Stimulated activated naive CD8-positive, alpha-beta T cell treated with anti-CD3 and anti-CD28 coated beads, Interleukin-15, amount 100 ng/mL, for 72 hours (primary cell): ENCODE results near the gene MAPK6.
A peak's percentile ranks its signal among the peaks of the same experiment; 100 is the strongest.
"Not testable (repeated sequence)": the region's sequence is repeated elsewhere in the genome, so short reads cannot be mapped to it uniquely, and the experiment has no call there.

Experiments
- ATAC-seq: fragments of 150-1000 bp; cut with Tn5 transposase; 2 replicates; pipeline ENCODE4 v1.10.0; 2021; ENCODE audit warnings: mild to moderate bottlenecking, moderate library complexity
- DNase-seq, 2 donors: peaks; one replicate each; pipeline ENCODE4 v3.0.0; 2021 to 2022
- H3K27ac Mint-ChIP-seq, 2 donors: one replicate each; pipeline ENCODE4 v1.8.0; 2022; ENCODE audit warnings: mild to moderate bottlenecking in 2 of 2, mixed read lengths in 2 of 2, moderate library complexity in 2 of 2
- H3K27me3 Mint-ChIP-seq: one replicate; pipeline ENCODE4 v1.8.0; 2022; ENCODE audit warnings: mixed read lengths
- H3K4me1 Mint-ChIP-seq: one replicate; pipeline ENCODE4 v1.8.0; 2022; ENCODE audit warnings: mild to moderate bottlenecking, mixed read lengths
- H3K4me3 Mint-ChIP-seq, 2 donors: one replicate each; pipeline ENCODE4 v1.8.0; 2022; ENCODE audit warnings: mild to moderate bottlenecking in 2 of 2, mixed read lengths in 2 of 2, moderate library complexity in 1 of 2
- H3K9me3 Mint-ChIP-seq, 2 donors: one replicate each; pipeline ENCODE4 v1.8.0; 2022; ENCODE audit warnings: mixed read lengths in 2 of 2

The MAPK6 gene

GRCh38 chr15:52054381-52054780 lies 35.4 kb downstream of the MAPK6 start:
- Mint-ChIP-seq H3K9me3 (no peaks in the 10 kb centered on the region), H3K4me3 (no peak overlapping the region), H3K4me1 (no peaks in the 10 kb centered on the region), H3K27me3 (no peaks in the 10 kb centered on the region), H3K27ac (no peak overlapping the region)
- ATAC-seq = no peak
- DNase-seq = no peak

GRCh38 chr15:52054858-52055257 lies 35.8 kb downstream of the MAPK6 start:
- not testable (repeated sequence) for H3K4me1 Mint-ChIP-seq, H3K4me3 Mint-ChIP-seq, H3K9me3 Mint-ChIP-seq, DNase-seq, H3K27ac Mint-ChIP-seq, H3K27me3 Mint-ChIP-seq, ATAC-seq

DNA sequence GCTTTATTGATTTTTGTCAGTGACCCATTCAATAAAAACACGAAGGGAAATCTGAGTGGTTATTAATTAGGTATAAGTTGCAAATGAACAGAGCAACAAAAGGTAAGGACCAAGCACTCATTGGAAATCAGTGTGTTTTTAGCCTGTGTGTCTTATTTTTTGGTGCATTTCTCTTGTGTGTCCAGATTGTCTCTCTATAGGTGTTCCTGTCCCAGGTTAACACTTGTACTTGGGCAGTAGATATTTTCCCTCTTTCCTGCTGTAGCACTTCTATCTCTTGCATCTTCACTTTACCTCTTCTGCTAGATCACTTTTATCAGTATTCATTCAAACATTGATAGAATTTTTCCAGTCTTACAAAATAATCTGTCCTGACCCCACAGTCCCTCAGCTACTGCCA lies 37.0 kb downstream of the MAPK6 start:
- Mint-ChIP-seq H3K4me1 (no peaks in the 10 kb centered on the region), H3K4me3 (no peak overlapping the region), H3K9me3 (no peaks in the 10 kb centered on the region), H3K27me3 (no peaks in the 10 kb centered on the region), H3K27ac (no peak overlapping the region)
- no peak for DNase-seq
- no peak for ATAC-seq

DNA sequence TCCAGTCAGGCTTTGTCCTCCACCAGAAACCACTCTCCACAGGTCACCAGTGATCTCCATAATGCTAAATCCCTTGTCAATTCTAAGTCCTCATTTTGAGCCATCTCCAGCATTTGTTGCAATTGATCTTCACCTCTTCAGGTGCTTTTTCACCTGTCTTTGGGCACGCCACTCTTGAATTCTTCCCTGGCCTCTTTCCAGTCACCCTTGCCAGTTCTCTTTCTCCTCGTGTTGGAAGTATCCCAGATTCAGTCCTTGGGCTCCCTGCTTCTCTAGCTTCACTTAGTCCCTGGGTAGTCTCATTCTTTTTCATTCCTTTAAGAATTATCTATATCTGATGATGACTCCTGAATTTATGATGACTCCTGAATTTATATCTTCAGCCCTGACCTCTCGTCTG lies 37.5 kb downstream of the MAPK6 start:
- Mint-ChIP-seq H3K4me3 (no peak overlapping the region), H3K4me1 (no peaks in the 10 kb centered on the region), H3K27ac (no peak overlapping the region), H3K9me3 (no peaks in the 10 kb centered on the region), H3K27me3 (no peaks in the 10 kb centered on the region)
- no peak for ATAC-seq
- DNase-seq = no peak

- DNase-seq = no peak
- Mint-ChIP-seq H3K27ac (no peak overlapping the region), H3K4me3 (no peak overlapping the region), H3K27me3 (no peaks in the 10 kb centered on the region), H3K4me1 (no peaks in the 10 kb centered on the region), H3K9me3 (no peaks in the 10 kb centered on the region)
- no peak for ATAC-seq
These were observed 39.0 kb downstream of the MAPK6 start for GRCh38 chr15:52057996-52058395.

- no peaks in the 10 kb centered on the region for H3K4me1 Mint-ChIP-seq
- no peaks in the 10 kb centered on the region for H3K27me3 Mint-ChIP-seq
- H3K27ac Mint-ChIP-seq = peak overlapping the region in 1 of 2 donors; percentile 8
- DNase-seq (no peak), ATAC-seq (no peak)
- no peaks in the 10 kb centered on the region for H3K9me3 Mint-ChIP-seq
- H3K4me3 Mint-ChIP-seq = no peak overlapping the region
These were observed 41.5 kb downstream of the MAPK6 start for GRCh38 chr15:52060501-52060900.

DNA sequence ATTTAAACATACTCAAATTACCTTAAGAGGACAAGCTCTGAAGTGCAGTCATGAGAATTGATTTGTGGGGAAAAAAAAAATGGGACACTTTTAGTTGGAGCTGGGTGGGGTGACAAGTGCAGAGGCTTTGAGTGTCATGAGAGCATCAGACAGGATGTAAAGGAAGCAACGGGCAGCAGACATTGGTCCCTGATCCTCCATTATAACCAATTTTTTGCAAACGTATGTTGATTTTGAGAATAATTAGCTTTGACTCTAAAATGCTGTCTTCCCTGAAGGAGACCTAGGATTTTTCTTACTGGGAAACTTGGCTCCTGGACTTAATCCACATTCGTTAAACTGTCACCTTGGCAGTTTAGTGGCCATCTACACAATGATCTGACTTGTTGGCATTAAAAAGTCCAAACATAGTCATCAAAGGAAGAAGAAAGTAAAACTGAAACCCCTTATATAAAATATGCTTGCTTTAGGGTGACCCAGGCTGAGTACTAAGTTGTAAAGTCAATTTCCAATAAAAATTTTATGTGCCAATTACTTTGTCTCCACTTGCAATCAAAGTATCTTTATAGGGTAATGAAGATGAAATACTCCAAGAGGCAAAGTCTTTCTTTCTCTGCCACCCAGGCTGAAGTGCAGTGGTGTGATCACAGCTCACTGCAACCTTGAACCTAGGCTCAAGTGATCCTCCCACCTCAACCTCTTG lies 48.0 kb downstream of the MAPK6 start:
- ATAC-seq = peak; percentile 60
- H3K4me1 Mint-ChIP-seq = peaks cover 13% of the 10 kb centered on the region
- peak overlapping the region in 1 of 2 donors; percentile 54 for H3K27ac Mint-ChIP-seq
- H3K9me3 Mint-ChIP-seq = no peaks in the 10 kb centered on the region
- no peaks in the 10 kb centered on the region for H3K27me3 Mint-ChIP-seq
- no peak for DNase-seq
- no peak overlapping the region for H3K4me3 Mint-ChIP-seq

DNA sequence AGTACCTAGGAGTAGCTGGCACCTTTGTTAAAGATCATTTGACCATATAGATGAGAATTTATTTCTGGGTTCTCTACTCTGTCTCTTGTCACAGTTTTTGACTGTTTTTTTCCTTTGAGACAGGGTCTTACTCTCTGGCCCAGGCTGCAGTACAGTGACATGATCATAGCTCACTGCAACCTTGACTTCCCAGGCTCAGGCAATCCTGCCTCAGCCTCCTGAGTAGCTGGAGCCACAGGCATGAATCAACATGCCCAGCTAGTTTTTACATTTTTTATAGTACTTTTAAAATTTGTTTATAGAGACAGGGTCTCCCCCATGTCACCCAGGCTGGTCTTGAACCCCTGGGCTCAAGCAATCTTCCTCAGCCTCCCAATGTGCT lies 48.5 kb downstream of the MAPK6 start:
- H3K27me3 Mint-ChIP-seq = no peaks in the 10 kb centered on the region
- no peak for ATAC-seq
- no peak for DNase-seq
- peaks cover 13% of the 10 kb centered on the region for H3K4me1 Mint-ChIP-seq
- no peaks in the 10 kb centered on the region for H3K9me3 Mint-ChIP-seq
- H3K4me3 Mint-ChIP-seq = no peak overlapping the region
- peak overlapping the region in 1 of 2 donors; percentile 89 for H3K27ac Mint-ChIP-seq

DNA sequence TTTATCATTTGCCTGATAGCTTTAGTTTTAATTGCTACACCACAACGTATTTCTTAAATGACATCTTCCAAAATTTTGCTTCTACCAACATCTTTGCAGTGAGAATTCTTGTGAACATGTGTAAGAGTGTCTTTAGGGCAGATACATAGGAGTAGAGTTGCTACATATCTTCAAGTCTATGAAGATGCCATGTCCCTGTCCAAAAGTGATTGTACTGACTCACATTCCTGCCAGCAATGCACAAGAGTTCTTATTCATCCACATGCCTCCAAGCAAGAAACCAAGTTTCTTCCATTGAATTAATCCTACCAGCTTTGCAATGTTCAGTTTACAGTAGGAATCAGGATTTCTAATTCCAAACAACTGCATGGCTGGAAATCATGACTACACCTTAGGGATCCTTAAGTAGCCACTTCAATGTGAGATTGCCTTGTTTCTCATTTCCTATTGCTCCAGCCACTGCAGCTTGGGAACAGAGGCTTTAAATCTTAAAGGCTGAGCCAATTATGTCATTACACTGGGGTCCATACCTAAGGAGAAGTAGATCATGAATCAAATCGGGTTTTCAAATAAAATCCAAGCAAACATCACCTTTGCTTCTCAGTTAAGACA lies 49.1 kb downstream of the MAPK6 start:
- Mint-ChIP-seq H3K27me3 (no peaks in the 10 kb centered on the region), H3K4me3 (no peak overlapping the region), H3K4me1 (peaks cover 13% of the 10 kb centered on the region), H3K27ac (peak overlapping the region in 1 of 2 donors; percentile 89), H3K9me3 (no peaks in the 10 kb centered on the region)
- DNase-seq (no peak), ATAC-seq (no peak)

DNA sequence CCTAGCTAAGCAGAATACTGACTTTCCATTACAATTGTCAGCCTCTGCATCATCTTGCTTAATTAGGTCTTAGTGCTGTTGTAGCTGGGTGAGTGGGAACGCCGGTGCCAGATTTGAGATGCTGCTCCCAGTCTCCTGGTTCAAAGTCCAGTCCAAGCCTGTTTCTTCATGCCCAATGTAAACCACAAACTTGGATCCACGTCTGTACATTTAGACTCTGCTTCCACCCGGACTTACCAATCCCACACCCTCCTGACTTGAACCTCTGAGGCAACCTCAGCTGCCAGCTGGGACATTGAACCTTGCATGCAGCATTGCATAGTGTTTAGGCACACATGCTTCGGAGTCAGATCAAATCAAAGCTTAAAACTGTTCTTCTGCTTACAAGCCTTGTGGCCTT lies 50.5 kb downstream of the MAPK6 start:
- no peak for ATAC-seq
- no peak for DNase-seq

GRCh38 chr15:52071570-52071969 lies 52.6 kb downstream of the MAPK6 start:
- H3K27me3 Mint-ChIP-seq = no peaks in the 10 kb centered on the region
- no peaks in the 10 kb centered on the region for H3K9me3 Mint-ChIP-seq
- DNase-seq (no peak), ATAC-seq (no peak)
- H3K27ac Mint-ChIP-seq = no peak overlapping the region
- peaks cover 11% of the 10 kb centered on the region for H3K4me1 Mint-ChIP-seq
- H3K4me3 Mint-ChIP-seq = no peak overlapping the region

More for the DNA sequence above, 50.5 kb downstream of the MAPK6 start:
- Mint-ChIP-seq H3K9me3 (no peaks in the 10 kb centered on the region), H3K4me1 (peaks cover 13% of the 10 kb centered on the region), H3K27me3 (no peaks in the 10 kb centered on the region), H3K4me3 (no peak overlapping the region), H3K27ac (no peak overlapping the region)

DNA sequence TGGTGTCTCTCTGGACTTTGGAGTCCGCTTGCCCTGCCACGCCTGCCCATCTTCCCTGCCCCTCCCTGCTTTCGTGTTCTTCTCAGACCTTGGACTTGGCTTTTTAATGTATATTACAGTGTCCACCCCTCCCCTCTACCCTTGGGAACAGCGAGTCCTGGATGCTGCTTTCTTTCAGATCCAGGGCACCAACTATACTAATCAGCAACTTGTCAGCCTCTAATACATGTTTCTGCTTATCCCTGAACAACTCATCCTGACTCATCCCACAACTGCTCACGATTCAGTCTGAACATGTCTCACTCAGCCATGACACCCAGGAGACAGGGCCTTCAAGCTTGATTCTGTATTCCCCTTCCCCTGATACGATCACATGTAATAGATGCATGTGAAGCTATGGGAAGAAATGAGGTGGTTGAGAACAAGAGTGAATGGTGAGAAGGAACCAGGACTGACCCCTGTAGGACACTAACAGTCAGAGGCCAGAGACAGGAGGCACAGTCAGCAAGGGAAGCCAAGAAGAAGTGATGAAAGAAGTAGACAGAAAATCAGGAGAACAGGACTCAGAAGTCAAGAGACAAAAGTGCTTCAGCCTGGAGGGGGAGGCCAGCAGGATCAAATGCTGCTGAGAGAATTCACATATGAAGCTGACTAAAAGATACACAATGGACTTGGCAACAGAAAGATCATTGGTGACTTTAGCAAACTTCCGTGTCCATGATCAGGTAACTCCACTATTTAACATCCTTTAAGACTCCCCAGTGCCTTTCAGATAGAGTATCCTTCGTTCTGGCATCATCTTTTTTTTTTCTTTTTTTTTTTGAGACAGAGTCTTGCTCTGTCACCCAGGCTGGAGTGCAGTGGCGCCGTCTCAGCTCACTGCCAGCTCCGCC lies 58.1 kb downstream of the MAPK6 start:
- ATAC-seq (peak; percentile 43), DNase-seq (no peak)
- Mint-ChIP-seq H3K9me3 (no peaks in the 10 kb centered on the region), H3K4me1 (peaks cover 14% of the 10 kb centered on the region), H3K4me3 (no peak overlapping the region), H3K27ac (peak overlapping the region in 1 of 2 donors; percentile 6), H3K27me3 (peaks cover 5% of the 10 kb centered on the region)

DNA sequence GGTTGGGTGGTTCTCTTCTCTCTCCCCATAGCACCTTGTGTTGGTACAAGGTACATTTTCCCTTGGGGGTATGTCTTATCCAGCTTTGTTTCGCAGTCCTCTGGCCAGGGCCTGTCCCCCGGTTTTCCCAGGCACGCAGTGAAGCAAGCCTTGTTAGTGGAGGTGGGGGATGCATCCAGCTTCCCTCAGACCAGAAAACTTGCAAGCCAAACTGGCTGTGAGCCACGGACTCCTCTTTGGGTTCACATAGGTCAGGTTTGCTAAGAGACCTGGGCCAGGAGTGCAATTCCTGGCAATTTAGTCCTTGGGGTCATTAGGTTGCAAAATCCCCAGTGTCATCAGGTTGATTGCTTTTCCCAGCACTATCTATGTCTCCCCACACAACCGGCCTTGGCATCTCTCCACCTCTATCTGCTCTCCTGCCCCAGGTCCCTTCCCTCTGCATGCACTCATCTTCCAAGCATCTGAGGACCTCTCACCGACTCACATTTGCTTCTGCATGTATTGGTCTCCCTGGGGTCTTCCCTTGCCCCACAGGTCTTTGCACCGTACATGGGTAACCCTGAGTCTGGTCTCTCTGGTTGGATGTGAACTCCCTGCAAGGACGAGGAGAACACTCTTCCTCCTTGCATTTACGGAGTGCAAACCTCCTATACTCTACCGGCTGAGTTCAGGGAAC lies 59.3 kb downstream of the MAPK6 start:
- Mint-ChIP-seq H3K9me3 (no peaks in the 10 kb centered on the region), H3K27me3 (peaks cover 5% of the 10 kb centered on the region), H3K27ac (no peak overlapping the region), H3K4me3 (no peak overlapping the region), H3K4me1 (peaks cover 26% of the 10 kb centered on the region)
- DNase-seq (no peak), ATAC-seq (no peak)

DNA sequence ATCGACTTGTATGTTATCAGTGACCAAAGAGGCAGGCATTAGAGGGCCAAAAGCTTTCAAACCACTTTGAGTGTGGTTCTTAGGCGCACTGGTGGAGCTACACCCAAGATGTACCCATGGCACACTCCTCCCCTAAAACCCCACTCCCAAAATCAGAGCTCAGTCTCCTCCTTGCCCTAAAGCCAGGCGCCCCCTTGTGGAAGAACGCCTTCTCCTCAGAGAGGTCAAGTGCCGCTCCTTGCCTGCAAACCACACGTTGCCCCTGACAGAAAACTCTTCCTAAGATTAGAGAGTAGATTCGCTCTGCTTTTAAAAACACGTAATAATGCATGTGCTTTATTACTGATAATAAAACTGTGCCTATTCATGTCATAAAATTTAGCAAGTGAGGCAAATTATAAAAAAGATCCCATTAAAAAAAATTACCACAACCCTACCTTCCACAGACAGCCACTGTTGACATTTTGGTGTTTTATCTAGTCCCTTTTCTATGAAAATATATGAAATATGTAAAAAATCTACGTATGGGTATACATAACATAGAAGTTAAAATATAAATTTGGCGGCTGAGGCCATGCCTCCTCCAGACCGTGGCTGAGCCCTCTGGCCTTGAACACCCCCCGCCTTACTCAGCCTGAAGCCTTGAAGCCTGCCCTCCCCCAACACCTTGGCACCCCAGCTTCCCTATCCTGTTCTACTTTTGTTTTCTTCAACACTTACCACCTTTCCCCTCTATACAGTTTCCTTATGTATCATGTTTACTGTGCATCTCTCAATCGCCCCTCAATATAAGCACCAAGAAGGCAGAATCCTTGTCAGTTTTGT lies 60.1 kb downstream of the MAPK6 start:
- peaks cover 5% of the 10 kb centered on the region for H3K27me3 Mint-ChIP-seq
- H3K9me3 Mint-ChIP-seq = no peaks in the 10 kb centered on the region
- no peak overlapping the region for H3K4me3 Mint-ChIP-seq
- peak; percentile 70 to 73 for DNase-seq
- H3K4me1 Mint-ChIP-seq = peaks cover 31% of the 10 kb centered on the region
- no peak overlapping the region for H3K27ac Mint-ChIP-seq
- peak; percentile 88 for ATAC-seq

- no peak for DNase-seq
- no peak overlapping the region for H3K4me3 Mint-ChIP-seq
- peaks cover 5% of the 10 kb centered on the region for H3K27me3 Mint-ChIP-seq
- H3K9me3 Mint-ChIP-seq = no peaks in the 10 kb centered on the region
- peaks cover 31% of the 10 kb centered on the region for H3K4me1 Mint-ChIP-seq
- no peak overlapping the region for H3K27ac Mint-ChIP-seq
- no peak for ATAC-seq
These were observed 61.0 kb downstream of the MAPK6 start for GRCh38 chr15:52080031-52080430.
